ENCODE results near the gene PEPD. TPM values are rescaled to one million over a fixed set of nuclear protein-coding genes. Genes with fewer than 3 reads are reported as not detected.

The PEPD gene
- total RNA-seq, 3 donors from 2014 or later = 54.2 to 57.2 (median 55.1) TPM

DNA sequence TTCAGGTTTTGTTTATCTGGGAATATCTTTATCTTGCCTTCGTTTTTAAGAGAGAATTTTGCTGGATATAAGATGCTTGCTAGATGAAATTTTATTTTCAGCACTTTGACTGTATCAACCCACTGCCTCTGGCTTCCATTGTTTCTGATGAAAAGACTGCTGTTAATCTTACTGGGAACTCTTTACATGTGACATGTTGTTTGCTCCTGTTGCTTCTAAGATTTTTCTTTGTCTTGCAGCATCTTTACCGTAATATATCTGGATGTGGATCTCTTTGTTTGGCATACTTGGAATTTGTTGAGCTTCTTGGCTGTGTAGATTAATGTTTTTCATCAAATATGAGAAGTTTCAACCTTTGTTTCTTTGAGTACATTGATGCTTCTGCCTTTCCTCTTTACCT is 166.1 kb downstream of the PEPD start:
- no peaks in the 10 kb centered on the region for H3K4me1 Mint-ChIP-seq (ENCODE audit: low read depth)
- H3K36me3 Mint-ChIP-seq (ENCODE audit: insufficient read depth) = peaks cover 1% of the 10 kb centered on the region
- H3K4me3 Mint-ChIP-seq = no peak overlapping the region
- ATAC-seq = no peak
- peaks cover 9% of the 10 kb centered on the region for H3K27me3 Mint-ChIP-seq (ENCODE audit: low read depth)
- no peak for DNase-seq
- peaks cover 11% of the 10 kb centered on the region for H3K9me3 Mint-ChIP-seq

DNA sequence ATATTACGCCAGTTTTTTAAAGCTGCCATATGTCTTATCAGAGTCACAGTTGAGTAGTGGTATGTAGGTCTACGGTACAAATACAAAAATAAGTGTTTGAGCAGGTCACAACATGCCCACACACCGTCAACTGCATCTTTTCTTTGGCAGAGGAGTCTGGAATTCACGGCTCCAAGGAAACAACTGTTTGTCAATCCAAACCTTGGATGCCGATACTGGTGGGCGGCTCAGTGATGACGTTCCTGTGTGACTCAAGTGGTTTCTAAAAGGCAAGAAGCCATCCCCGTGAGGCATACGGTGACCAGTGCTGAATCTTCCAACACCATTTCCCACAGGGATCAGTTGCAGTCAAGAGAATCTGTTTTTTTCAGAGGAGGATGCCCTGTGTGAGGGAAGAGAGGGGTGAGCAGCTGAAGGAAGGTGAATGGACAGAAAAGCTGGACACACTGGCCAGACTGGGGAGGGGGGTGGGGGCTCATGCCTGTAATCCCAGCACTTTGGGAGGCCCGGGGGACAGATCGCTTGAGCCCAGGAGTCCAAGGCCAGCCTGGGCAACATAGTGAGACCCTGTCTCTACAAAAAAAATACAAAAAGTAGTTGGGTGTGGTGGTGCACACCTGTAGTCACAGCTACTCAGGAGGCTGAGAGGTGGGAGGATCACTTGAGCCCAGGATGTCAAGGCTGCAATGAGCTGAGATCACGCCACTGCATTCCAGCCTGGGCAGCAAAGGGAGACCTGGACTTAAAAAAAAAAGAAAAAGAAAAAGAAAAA is 170.9 kb downstream of the PEPD start:
- ATAC-seq (no peak), DNase-seq (no peak)
- Mint-ChIP-seq H3K27me3 (ENCODE audit: low read depth) (peaks cover 27% of the 10 kb centered on the region), H3K36me3 (ENCODE audit: insufficient read depth) (no peaks in the 10 kb centered on the region), H3K4me1 (ENCODE audit: low read depth) (no peaks in the 10 kb centered on the region), H3K4me3 (no peak overlapping the region), H3K9me3 (peaks cover 5% of the 10 kb centered on the region)

DNA sequence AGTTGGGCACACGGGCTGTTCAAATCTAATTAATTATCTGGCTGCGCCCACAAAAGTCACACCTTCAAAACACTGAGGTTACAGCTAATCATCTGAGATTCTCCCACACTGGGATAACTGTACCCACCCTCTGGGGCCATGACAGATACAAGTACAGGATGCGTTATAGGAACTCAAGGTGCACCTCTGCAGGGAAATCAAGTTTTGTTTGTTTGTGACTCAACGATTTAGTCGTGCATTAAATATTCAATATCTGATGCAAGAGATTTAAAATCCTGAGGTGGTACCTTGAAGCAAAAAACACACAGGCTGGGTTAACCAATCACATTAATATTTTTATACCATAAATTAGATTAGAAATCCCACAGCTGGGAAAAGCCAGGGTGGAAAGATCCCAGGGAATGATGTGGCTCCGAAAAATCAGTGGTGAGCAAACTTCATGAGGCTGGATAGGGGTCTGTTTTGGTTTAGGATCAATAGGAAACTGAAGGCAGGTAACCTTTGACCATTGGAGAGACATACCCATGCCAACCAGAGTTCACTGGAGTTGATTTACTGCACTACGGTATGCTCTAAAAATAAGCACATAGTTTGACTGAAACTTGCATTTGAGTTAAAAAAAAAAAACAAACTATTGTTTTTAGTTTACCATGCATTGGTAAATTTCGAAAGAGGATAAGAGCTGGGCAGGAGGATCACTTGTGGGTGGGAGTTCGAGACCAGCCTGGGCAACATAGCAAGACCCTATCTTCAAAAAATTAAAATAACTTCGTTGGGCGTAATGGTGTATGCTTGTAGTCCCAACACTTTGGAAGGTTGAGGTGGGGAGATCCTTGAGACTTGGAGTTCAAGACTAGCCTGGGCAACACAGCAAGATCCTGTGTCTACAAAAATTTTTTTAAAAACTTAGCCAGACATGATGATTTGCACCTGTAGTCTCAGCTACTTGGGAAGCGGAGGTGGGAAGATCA is 172.0 kb downstream of the PEPD start:
- H3K27me3 Mint-ChIP-seq (ENCODE audit: low read depth) = peaks cover 39% of the 10 kb centered on the region
- DNase-seq (no peak), ATAC-seq (no peak)

DNA sequence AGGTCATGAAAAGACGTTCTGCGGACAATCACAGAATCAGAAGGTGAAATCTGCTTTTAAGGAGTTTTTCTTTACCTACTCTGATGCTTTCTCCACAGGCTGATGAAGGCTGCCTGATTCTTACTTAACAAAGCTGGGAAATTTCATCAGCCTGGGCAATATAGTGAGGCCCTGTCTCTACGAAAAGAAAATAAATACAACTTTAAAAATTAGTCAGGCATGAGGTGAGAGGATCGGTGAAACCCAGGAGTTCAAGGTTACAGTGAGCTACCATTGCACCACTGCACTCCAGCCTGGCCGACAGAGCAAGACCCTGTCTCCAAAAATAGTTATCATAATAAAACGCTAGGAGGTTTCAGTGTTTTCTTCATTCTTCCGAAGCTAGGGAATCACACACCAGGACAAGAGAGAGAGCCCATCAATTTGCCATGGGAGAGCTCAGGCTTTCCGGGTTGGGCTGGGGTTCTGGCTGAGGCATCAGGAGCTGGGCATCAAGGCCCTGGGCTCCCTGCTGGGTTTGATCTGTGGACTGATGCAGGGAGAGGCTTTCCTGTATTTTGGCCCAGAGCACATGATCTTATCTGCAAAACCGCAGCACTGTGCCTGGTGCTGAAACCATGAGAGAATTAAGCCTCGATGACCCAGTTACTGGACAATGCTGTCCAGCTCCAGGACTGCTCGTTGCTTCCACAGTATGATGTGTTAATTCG is 173.1 kb downstream of the PEPD start:
- ATAC-seq (no peak), DNase-seq (no peak)
- Mint-ChIP-seq H3K36me3 (ENCODE audit: insufficient read depth) (no peaks in the 10 kb centered on the region), H3K27me3 (ENCODE audit: low read depth) (peaks cover 45% of the 10 kb centered on the region), H3K9me3 (no peaks in the 10 kb centered on the region), H3K4me3 (no peak overlapping the region), H3K4me1 (ENCODE audit: low read depth) (no peaks in the 10 kb centered on the region)

More for the DNA sequence above, 172.0 kb downstream of the PEPD start:
- Mint-ChIP-seq H3K4me3 (no peak overlapping the region), H3K36me3 (ENCODE audit: insufficient read depth) (no peaks in the 10 kb centered on the region), H3K4me1 (ENCODE audit: low read depth) (no peaks in the 10 kb centered on the region), H3K9me3 (no peaks in the 10 kb centered on the region)

DNA sequence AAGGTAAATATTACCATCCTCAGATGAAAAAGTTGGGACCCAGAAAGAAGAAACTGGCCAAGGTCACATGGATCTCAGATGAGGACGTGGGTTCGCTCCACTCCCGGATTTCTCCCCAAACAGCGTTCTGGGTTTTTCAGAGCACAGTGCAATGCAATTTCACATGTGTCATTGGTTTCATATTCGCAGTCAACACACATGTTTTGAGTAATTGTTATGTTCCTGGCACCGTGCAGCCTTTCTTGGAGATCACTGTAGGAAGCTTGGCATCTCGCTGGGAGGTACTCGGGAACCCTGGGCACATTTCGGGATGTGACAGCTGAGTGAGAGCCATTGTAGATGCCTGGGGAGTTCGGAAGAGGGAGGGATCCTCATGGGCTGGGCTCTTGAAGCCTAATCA is 174.3 kb downstream of the PEPD start:
- H3K36me3 Mint-ChIP-seq (ENCODE audit: insufficient read depth) = no peaks in the 10 kb centered on the region
- no peak overlapping the region for H3K4me3 Mint-ChIP-seq
- no peak for DNase-seq
- peaks cover 49% of the 10 kb centered on the region for H3K27me3 Mint-ChIP-seq (ENCODE audit: low read depth)
- no peaks in the 10 kb centered on the region for H3K4me1 Mint-ChIP-seq (ENCODE audit: low read depth)
- ATAC-seq = no peak
- H3K9me3 Mint-ChIP-seq = no peaks in the 10 kb centered on the region

DNA sequence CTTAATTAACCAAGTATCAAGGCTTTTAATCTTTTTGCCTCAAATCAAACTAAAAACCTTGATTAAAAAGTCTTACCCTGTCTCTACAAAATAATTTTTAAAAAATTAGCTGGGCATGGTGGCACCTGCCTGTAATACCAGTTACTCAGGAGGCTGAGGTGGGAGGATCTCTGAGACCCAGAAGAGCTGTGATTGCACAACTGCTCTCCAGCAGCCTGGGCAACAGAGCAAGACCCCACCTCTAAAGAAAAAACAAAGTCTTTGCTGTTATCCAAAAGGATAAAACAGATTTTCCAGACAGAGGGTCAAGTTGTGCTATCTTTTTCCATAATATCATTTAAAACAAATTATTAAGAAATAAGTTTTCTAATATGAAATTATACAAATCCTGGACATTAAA is 174.9 kb downstream of the PEPD start:
- Mint-ChIP-seq H3K9me3 (no peaks in the 10 kb centered on the region), H3K4me3 (no peak overlapping the region), H3K4me1 (ENCODE audit: low read depth) (no peaks in the 10 kb centered on the region), H3K36me3 (ENCODE audit: insufficient read depth) (no peaks in the 10 kb centered on the region), H3K27me3 (ENCODE audit: low read depth) (peaks cover 51% of the 10 kb centered on the region)
- ATAC-seq = no peak
- no peak for DNase-seq

DNA sequence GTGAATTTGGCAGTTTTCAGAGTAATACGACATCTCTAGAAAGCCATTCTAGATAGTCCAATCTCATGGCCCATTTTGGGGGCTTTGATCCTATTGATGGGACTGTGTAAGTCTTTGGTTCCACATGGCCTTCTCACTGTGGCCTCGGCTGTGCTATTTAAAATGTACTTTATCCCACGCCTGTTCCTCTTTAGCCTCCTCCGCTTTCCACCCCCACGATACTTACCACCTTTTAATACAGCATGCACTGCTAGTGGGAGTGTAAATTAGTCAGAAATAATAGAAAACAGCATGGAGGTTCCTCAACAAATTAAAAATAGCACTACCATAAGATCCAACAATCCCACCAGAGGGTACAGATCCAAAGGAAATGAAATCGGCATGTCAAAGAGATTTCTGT is 176.4 kb downstream of the PEPD start:
- ATAC-seq = no peak
- DNase-seq = no peak
- peaks cover 55% of the 10 kb centered on the region for H3K27me3 Mint-ChIP-seq (ENCODE audit: low read depth)
- H3K9me3 Mint-ChIP-seq = no peaks in the 10 kb centered on the region
- H3K4me3 Mint-ChIP-seq = no peak overlapping the region
- H3K4me1 Mint-ChIP-seq (ENCODE audit: low read depth) = no peaks in the 10 kb centered on the region
- no peaks in the 10 kb centered on the region for H3K36me3 Mint-ChIP-seq (ENCODE audit: insufficient read depth)

DNA sequence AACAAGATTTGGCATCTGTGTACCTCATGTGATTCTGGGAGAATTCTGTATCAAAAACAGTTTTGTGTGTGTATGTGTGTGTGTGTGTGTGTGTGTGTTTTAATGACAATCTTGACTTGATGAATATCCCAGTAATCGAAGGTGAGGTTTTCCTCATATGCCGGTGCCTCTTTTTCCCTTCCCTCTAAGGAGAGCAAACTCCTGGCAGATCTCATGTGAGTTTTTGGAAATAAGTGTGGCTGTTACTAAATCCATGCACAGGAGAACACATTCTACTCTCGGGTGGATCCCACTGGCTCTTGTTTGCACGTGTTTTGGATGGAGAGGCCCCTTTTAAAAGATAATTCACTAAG is 177.0 kb downstream of the PEPD start:
- Mint-ChIP-seq H3K9me3 (no peaks in the 10 kb centered on the region), H3K4me1 (ENCODE audit: low read depth) (no peaks in the 10 kb centered on the region), H3K27me3 (ENCODE audit: low read depth) (peaks cover 53% of the 10 kb centered on the region), H3K4me3 (no peak overlapping the region), H3K36me3 (ENCODE audit: insufficient read depth) (no peaks in the 10 kb centered on the region)
- no peak for DNase-seq
- no peak for ATAC-seq

DNA sequence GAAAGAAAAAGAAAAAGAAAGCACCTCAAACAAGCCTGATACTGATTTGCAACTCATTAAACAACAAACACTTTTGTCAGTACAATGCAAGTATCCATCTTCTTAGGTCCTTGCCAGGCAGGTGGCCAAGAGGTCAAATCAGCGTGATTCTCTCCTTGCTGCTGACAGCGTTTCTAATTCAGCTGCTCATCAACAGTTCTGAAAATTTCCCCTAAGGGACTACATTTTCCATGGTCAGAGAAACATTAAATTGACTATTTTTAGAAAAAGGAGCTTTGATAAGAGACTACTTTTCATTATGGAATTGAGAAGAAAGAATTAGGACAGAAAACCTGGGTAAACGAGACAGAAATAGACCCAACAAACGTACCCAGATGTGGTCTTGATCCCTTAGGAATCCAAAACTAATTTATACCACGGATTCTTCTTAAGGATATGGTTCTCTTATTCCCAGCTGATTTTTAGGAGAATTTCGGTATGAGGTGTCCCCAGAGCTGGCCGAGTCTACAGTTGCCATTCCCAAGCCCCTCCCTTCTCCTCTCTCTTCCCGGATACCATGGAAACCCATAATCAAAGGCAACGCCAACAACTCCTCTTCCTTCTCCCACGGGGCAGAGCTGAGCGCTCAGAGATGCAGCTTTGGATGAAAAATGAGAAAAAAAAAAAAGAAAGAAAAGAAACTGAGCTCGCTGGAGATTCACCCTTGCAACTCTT is 177.6 kb downstream of the PEPD start:
- Mint-ChIP-seq H3K27me3 (ENCODE audit: low read depth) (peaks cover 54% of the 10 kb centered on the region), H3K36me3 (ENCODE audit: insufficient read depth) (no peaks in the 10 kb centered on the region), H3K9me3 (no peaks in the 10 kb centered on the region), H3K4me3 (no peak overlapping the region), H3K4me1 (ENCODE audit: low read depth) (no peaks in the 10 kb centered on the region)
- DNase-seq = no peak
- no peak for ATAC-seq

DNA sequence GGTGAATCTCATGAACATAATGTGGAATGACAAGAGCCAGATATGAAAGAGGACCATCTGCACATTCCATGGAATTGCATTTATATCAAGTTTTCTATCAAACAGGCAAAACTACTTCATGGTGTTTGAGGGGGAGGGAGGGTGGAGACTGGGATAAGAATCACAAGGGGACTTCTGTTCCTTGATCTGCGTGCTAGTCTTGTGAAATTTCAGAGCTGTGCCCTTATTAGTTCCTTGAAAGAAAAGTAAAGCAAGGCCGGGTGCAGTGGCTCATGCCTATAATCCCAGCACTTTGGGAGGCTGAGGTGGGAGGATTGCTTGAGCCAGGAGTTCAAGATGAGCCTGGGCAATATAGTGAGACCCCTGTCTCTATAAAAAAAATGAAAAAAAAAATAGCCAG is 178.3 kb downstream of the PEPD start:
- ATAC-seq = no peak
- no peak for DNase-seq
- H3K9me3 Mint-ChIP-seq = no peaks in the 10 kb centered on the region
- H3K4me3 Mint-ChIP-seq = no peak overlapping the region
- H3K27me3 Mint-ChIP-seq (ENCODE audit: low read depth) = peaks cover 50% of the 10 kb centered on the region
- no peaks in the 10 kb centered on the region for H3K4me1 Mint-ChIP-seq (ENCODE audit: low read depth)
- no peaks in the 10 kb centered on the region for H3K36me3 Mint-ChIP-seq (ENCODE audit: insufficient read depth)

DNA sequence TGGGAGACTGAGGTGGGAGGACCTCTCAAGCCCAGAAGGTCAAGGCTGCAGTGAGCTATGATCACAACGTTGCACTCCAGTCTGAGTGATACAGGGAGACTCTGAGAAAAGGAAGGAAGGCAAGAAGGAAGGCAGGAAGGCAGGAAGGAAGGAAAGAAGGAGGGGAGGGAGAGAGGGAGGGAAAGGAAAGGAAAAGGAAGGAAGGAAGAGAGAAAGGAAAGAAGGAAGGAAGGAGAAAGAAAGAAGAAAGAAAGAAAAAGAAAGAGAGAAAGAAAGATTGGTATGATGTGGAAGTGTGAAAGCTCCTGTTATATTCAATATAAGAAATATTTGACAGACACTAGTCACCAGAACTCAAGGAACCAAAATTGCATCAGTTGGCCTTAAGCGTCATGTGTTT is 180.6 kb downstream of the PEPD start:
- Mint-ChIP-seq H3K27me3 (ENCODE audit: low read depth) (peaks cover 37% of the 10 kb centered on the region), H3K4me1 (ENCODE audit: low read depth) (no peaks in the 10 kb centered on the region), H3K4me3 (no peak overlapping the region), H3K36me3 (ENCODE audit: insufficient read depth) (no peaks in the 10 kb centered on the region), H3K9me3 (no peaks in the 10 kb centered on the region)
- DNase-seq (no peak), ATAC-seq (no peak)

DNA sequence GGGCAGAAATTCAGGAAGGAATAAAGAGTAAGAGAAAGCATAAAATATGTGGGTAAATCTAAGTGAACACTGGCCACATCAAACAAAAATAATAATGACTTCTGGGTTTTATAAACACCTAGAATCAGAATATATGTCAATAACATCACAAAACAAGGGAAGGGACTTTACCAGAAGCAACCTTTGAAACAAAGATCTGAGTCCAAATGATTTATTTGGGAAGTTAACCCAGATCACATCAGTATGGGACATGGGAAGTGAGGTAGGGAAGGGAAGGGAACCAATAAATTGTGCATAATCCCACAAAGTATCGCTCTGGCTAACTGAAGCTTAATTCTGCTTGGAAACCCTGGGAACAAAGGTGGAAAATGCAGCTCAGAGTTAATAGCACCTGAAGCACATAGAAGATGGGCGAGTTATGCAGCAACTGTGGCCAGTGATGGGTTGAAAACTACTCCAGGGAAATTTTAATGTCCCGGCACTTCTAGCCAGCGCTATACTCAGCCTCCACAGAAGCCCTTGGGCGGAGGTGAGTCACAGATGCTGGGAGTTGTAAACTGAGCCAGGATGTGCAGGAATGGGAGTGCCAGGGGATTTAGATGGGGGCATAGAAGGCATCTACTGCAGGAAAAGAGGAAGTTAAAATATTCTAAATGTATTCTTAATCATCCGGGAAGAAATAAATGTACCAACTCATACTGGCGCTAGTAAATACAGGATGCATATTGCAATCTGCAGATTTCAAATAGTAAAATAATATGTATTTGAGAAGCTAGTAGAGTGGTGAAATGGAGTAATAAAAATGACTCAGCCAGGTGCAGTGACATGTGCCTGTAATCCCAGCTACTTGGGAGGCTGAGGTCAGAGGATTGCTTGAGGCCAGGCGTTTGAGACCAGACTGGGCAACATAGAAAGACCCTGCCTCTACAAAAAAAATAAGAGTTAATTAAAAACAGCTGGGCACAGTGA is 182.3 kb downstream of the PEPD start:
- no peak overlapping the region for H3K4me3 Mint-ChIP-seq
- no peak for DNase-seq
- H3K4me1 Mint-ChIP-seq (ENCODE audit: low read depth) = no peaks in the 10 kb centered on the region

More for the DNA sequence above, 182.3 kb downstream of the PEPD start:
- H3K27me3 Mint-ChIP-seq (ENCODE audit: low read depth) = peaks cover 24% of the 10 kb centered on the region
- H3K9me3 Mint-ChIP-seq = no peaks in the 10 kb centered on the region
- ATAC-seq = no peak
- H3K36me3 Mint-ChIP-seq (ENCODE audit: insufficient read depth) = no peaks in the 10 kb centered on the region
